B cell (primary cell): Measurements from ENCODE around the gene PIM2.

Source experiments
- CTCF ChIP-seq: fragments of 200-600 bp; IDR thresholded peaks from one replicate; pipeline ENCODE4 v1.8.0; 2022; ENCODE audit warnings: antibody characterized with exemption, mild to moderate bottlenecking
- EZH2 ChIP-seq: IDR thresholded peaks from 2 replicates; pipeline ENCODE4 v1.6.1; 2012; ENCODE audit warnings: borderline replicate concordance, low read depth, mild to moderate bottlenecking, moderate library complexity, low read length; ENCODE audit not compliant: insufficient read depth, poor library complexity, severe bottlenecking

GRCh38 chrX:48927123-48927522, 8.3 kb upstream of the PIM2 start:
- no peak for TF ChIP-seq CTCF
- TF ChIP-seq EZH2, result no peak
